GM21717 (cell line): ENCODE results near the gene SELENOT.
"Not testable (repeated sequence)": the region's sequence is repeated elsewhere in the genome, so short reads cannot be mapped to it uniquely, and the experiment has no call there.

Experiments
- ATAC-seq: cut with Tn5 transposase; IDR thresholded peaks from one replicate; pipeline ENCODE4 v1.9.1; 2021; ENCODE audit warnings: mild to moderate bottlenecking, moderate library complexity; ENCODE audit not compliant: unreplicated experiment

Gene SELENOT, protein sequence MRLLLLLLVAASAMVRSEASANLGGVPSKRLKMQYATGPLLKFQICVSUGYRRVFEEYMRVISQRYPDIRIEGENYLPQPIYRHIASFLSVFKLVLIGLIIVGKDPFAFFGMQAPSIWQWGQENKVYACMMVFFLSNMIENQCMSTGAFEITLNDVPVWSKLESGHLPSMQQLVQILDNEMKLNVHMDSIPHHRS

DNA sequence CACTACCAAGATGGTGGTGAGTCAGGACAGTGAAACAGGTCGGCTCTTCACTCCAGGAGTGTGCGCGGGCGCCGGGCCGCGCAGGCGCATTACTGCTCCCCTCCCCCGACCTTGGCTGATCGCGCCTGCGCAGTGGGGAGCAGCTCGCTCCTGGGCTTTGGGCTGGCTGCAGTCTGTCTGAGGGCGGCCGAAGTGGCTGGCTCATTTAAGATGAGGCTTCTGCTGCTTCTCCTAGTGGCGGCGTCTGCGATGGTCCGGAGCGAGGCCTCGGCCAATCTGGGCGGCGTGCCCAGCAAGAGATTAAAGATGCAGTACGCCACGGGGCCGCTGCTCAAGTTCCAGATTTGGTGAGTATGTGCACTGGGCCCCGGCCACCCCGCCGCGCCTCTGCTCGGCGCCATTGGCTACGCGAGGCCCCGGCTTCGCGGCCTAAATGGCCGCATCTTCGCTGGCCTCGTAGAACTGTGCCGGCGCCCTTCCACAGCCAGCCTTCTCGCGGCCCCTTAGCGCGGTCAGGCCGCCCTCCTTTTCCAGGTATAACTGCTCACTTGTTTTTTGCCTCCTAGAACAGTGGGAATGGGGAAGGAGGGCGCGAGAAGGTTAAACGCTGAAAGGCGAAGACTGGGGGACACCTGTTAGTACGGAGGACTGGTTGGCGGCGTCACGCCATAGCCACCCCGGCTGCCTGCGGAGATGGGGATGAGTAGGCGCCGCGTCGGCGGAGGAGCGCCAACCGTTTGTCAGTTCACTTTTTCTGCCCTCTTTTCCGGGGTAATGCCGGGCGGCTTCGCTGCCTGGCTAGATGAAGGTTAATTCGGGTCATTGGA lies at the start of gene SELENOT:
TSS of gene SELENOT (plus strand) at position 169 of the 827 bp plus-strand sequence. CDS start at position 211, 42 bp downstream.
- ATAC-seq, result peak; percentile 55

DNA sequence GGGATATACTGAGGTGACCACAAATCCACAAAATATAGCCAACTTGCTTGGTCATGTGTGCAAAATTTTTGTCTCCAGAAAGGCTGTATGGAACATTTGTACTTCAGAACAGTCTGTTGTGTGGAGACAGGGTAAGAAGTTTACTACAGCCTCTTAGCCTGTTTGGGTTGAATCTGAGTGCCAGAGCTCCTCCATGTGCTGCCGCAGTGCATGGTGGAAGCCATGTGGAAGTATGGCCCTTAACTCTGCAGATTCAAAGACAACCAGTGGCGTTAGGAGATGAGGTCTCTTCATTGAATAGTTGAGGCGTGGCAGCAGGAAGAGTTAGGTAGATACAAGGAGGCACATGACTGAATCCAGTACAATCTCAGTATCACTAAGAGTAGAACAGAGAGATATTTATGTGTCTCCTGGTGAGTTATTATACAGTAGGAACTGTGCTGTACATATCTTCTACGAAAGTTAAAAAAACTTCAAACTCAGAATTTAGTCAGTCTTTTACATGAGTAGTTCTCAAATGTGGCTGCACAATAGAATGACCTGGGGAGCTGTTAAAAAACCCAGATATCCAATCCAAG lies 47.2 kb upstream of the SELENOT start:
- no peak for ATAC-seq

DNA sequence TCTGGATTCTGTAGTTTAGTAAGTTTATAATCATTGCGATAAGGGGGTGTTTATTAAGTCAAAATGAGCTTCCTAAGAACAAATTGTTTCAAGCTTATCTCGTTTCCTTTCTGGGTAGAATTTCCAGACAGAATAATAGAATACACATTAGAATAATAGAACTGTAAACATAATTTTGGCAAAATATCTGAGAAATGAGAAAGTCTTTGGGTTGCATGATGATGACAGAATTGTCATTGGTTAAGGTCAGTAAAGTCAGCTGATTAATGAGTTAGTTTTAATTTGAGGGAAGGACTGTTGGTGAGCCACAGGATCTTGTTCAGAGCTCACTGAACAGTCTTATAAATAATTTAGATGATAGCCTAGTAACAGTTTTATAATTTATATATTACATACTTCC lies 46.3 kb upstream of the SELENOT start:
- no peak for ATAC-seq

DNA sequence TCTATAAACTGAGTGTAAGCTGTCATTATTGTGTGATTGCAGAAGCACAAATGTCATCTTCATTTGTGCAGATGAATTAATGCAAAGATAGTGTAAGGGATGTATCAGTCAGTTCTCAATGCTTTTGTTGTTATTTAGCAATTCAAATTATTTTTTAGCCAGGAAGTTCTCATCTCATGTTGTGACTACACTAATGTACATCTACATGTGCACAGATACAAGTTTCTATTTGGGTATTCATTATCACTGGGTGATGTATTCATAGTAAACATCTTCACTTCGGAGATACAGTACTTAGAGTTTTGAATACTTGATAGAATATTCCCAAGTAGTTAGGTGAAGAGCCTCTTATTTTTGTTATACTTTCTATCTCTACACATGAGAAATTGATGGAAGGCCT lies 45.4 kb upstream of the SELENOT start:
- no peak for ATAC-seq

DNA sequence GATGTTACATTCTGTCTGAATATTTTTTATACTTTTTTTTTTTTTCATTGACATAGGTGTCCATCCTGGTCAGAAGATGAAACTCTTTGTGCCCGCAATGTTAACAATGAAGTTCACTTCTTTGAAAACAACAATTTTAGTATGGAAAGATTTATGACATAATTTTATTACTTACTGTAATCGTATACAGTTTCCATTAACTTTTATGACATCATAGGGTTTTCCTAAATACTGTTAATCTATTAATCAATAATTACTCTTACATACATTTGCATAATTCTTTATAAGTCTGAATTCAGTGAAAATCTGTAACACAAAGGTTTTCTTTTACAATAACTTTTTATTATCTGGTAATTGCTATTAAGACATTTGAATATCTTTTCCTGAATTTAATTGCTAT lies 38.9 kb upstream of the SELENOT start:
- ATAC-seq, result no peak

DNA sequence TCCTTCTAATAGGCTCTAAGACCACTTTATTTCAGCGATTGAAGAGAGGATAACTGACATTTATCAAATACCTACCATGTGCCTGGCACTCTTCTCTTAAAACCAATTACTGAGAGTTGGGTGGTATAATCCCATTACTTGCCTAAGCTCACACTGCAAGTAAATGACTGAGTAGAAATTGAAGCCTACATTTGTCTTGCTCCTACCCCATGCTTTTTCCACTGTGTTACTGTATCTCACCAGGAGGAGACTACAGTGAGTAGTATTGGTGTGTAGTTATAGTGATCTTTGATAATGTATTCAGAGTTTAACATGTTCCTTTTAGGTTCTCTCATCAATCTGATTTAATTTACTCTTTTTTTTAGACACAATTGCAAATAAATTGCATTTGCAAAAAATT lies 35.8 kb upstream of the SELENOT start:
- no peak for ATAC-seq

DNA sequence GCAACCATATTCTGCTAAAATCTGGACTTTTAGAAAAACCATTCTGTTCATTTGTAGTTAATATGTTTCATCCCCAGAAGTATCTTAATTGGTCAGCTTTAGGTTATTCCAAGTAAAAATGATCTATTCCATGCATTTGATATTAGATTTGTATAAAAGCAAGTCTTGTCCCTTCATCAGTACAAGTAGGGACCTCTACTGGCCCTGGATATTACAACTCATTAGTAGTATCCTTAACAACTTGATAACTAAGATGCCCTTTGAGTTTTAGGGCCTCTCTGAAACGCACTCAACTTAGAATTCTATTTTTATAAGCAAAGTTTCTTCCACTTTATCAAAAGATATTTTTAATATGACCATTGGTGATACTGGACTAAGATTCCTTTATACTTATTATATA lies 25.3 kb upstream of the SELENOT start:
- ATAC-seq, result no peak

DNA sequence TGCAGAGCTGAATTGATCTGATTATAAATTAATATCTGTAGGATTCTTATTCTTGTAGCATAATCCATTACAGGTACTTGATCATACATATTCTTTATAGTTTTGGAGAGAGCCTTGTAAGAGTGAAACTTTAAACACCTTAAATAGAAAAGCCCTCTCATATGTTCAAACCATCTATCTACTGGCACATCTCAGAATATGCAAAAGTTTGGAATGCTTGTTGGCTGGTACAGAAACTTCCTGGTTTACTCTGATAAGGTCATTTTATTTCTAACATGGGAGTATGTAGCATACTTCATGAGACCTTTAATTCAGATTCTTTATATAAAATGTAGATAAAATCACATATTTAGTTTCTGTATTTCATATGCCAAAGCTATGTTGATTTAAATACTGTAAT lies 21.9 kb upstream of the SELENOT start:
- ATAC-seq, result no peak

DNA sequence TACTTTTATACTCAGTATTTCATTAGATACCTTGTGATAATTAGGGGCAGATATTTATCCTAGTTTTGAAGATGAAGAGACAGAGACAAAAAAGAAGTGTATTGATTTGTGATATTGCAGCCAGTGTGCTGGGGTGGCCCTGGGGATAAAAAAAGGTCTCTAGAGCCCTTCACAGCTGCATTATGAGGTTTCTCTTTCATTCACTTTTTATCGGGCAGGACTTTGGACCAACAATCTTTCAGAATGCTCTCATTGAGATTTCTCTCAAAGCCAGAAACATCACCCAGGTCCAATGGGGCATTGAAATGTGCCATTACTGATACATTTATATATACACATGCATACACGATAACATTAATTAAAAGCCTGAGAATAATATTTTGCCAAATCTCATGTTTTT lies 20.5 kb upstream of the SELENOT start:
- ATAC-seq, result peak; percentile 61

DNA sequence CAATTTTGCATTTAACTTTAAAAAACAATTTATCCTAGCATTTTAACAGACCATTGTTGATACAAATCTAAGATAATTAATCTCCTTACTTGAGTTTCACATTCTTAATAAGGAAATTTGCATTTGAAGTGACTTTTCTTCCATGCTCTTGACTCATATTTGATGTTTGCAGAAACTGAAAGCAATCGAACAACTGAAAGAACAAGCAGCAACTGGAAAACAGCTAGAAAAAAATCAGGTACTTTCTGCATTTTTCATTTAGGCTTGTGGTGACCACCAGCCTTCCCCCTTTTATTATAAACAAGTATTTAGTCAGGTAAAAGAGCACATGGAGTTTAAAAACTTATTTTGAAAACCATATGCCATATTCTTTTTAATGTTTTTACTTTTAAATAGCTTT lies 20.1 kb upstream of the SELENOT start:
- peak; percentile 55 for ATAC-seq

DNA sequence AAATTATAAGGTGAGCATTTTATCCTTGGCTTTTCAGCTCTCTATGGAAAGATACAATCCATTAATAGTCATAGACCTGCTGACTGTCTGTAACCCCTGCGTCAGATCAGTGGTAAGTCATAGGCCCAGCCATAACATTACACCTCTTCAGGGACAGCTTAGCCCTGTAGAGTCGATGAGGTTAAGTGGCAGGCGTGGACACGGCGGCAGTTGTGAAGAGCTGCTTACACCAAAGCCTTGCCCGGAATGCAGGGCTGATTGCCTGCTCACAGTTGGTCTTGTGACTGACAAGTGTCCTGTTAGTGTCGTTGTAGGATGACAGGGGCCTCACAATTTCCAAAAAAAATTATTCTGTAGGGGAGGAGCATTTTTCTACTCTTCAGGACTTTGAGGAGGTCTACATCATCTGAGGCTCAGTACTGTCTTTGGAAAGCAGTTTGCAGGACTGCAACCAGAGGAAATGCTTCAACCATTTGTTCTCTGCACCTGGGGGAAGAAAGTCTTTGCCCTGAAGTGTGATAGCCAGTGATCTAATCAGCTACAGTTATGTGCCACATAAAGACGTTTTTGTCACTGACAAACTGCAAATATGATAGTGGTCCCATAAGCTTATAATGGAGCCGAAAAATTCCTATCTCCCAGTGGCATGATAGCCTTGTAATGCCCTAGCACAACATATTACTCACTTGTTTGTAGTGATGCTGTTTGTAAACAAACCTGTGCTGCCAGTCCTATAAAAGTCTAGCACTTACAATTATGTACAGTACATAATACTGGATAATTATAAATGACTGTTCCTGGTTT lies 14.9 kb upstream of the SELENOT start:
- no peak for ATAC-seq

DNA sequence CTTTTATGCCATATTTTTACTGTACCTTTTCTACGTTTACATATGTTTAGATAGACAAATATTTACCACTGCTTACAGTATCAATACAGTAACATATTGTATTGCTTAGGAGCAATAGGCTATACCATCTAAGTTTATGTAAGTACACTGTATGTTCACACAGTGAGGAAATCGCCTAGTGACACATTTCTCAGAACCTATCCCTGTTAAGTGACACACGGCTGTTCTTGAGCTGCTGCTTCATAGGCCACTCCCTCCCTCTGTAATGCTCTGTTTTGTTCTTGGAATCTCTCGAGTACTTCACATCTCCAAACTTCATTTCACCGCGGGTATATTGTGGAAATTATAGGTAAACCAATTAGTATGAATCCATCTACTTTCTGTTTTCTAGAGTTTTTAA lies 13.4 kb upstream of the SELENOT start:
- ATAC-seq, result no peak

DNA sequence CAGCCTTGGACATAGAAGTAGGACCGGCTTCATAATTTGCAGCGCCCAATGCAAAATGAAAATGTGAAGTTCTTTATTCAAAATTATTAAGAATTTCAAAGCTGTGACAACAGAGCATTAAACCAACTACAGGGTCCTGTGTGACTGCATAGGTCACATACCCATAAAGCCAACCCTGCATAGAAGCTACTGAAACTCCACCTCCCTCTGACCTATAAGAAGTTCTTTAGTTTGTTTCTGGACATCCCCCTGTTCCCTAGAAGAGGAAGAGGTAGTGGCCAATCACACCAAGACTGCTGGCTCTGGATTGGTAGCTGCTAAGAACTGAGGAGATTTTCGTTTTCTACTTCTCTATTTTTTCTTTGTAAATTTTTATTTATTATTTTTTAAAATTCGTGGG lies 9.0 kb upstream of the SELENOT start:
- no peak for ATAC-seq

DNA sequence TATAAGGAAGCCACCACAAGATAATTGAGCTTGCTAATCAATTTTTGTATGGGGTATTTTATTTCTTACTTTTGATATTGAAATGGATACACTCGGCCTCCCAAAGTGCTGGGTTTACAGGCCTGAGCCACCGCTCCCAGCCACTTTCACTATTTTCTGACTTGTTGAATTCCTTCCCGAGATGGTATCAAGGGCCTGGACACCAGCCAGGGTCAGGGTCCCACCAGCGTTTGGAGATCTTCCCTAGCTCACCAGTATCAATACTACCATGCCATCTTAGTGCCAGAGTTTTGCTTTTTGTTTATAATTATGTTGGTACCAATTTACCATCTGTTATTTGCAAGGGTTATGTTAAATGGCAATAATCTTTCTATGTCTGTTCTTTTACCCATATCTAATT lies 5.5 kb upstream of the SELENOT start:
- ATAC-seq, result no peak

DNA sequence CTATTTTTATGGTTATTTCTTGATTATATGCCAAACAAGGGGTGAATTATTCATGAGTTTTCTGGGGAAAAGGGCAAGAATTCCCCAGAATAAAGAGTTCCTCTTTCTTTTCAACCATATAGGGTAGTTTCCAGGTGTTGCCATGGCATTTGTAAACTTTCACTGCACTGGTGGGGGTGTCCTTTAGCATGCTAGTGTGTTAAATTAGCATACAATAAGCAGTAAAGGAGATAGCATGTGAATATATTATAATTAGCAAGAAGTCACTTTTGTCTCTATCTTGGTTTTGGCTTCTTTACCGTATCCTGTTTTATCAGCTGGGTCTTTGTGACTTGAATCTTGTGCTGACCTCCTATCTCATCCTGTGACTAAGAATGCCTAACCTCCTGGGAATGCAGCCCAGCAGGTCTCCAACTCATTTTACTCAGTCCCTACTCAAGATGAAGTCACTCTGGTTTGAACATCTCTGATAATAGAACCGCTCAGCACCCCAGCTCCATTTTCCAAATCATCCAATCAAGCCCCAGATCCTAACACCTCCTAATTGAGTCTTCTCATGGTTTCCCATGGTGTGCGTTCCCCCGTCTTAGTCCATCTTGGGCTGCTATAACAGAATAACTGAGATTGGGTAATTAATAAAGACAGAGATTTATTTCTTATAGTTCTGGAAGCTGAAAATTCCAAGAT lies 3.4 kb upstream of the SELENOT start:
- no peak for ATAC-seq

DNA sequence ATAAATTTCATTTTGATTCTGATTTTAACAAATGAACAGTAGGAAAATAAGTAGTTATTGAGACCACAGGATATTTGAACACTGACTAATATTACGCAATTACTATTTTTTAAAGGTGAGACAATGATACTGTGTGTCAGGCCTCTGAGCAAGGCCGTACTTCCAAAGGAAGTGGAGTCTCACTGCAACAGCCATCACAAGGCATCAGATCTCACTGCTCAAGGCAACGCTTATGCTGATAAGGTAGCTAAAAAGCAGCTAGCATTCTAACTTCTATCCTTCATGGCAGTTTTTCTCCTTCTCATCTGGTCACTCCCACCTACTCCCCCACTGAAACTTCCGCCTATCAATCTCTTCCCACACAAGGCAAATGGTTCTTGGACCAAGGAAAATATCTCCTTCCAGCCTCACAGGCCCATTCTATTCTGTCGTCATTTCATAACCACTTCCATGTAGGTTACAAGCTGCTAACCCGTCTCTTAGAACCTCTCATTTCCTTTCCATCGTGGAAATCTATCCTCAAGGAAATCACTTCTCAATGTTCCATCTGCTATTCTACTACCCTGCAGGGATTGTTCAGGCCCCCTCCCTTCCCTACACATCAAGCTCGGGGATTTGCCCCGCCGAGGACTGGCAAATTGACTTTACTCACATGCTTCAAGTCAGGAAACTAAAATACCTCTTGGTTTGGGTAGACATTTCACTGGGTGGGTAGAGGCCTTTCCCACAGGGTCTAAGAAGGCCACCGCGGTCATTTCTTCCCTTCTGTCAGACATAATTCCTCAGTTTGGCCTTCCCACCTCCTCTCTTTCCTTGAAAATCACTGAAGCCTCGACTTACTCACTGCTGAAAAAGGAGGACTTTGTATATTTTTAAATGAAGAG lies 2.2 kb upstream of the SELENOT start:
- not testable (repeated sequence) for ATAC-seq

DNA sequence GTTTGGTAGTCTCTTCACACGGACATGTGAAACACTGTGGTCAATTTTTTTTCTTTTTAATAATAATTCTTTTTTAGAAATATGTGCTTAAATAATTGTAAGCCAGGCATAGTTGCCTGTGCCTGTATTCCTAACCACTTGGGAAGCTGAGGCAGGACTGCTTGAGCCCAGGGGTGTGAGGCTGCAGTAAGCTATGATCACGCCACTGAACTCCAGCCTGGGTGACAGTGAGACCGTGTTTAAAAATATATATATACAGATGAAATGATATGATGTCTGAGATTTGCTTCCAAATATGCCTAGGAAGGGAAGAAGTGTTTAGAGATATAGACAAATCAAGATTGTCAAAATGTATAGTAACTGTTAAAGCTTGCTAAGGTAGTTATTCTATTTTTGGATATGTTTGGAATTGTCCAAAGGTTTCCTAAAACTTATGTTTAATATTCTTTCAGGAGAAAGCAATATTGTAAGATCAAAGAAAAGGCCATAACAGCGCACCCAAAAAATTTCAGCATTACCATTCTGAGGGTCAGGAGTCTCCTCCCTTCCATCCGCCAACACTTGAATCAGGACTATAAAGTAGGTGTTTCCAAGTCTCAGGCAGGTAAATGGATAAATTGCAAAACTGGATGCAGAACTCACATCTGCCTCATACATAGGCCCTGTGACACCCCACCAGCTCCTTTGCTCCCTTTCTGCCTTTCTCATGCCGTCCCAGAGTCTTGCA lies 532 bp upstream of the SELENOT start:
- peak; percentile 18 for ATAC-seq

DNA sequence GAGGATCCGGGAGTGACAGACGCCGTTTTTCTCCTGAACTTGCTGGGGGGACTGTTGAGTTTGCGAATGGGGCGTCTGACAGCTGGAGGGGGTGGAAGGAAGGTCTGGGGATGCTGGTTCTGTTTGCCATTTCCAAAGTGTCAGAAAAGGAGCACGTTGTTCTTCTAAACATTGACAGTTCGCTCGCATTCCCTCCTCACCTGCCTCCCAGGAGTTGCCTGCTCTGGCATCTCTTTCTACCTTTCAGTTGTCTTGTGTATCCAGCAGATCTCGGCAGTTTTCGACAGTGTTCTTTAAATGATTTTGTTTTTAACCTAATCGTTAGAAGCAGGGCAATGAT lies 829 bp downstream of the SELENOT start:
- no peak for ATAC-seq

DNA sequence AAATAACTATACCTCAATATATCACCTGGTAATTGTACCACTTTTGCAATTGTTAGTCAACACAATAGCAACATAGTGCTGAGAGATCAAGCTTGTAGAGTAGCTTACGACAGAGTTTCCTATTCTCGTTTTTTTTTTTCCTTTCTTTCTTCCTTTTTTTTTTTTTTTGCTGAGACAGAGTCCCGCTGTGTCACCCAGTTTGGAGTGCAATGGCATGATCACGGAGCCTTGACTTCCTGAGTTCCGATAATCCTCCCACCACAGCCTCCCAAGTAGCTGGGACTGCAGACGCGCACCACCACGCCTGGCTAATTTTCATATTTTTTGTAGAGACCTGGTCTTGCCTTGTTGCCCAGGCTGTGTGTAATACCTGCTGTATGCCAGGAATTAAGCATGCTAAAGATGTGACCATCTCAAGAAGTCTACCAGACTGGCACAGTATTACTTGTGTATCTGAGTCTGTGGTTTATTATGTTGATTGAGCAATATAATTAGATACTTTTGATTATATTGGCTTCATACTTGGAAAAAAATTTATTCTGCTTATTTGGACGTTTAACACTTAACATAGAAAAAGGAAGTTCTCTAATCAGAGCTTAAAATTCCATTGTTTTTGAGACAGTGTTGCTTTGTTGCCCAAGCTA lies 3.0 kb downstream of the SELENOT start:
- ATAC-seq, result no peak
